GM18502 (cell line): ENCODE measurements around the gene POLE.

Source experiments
- ATAC-seq: cut with Tn5 transposase; IDR thresholded peaks from one replicate; pipeline ENCODE4 v1.9.1; 2021; ENCODE audit warnings: mild to moderate bottlenecking; ENCODE audit not compliant: unreplicated experiment, poor library complexity

The POLE gene

DNA sequence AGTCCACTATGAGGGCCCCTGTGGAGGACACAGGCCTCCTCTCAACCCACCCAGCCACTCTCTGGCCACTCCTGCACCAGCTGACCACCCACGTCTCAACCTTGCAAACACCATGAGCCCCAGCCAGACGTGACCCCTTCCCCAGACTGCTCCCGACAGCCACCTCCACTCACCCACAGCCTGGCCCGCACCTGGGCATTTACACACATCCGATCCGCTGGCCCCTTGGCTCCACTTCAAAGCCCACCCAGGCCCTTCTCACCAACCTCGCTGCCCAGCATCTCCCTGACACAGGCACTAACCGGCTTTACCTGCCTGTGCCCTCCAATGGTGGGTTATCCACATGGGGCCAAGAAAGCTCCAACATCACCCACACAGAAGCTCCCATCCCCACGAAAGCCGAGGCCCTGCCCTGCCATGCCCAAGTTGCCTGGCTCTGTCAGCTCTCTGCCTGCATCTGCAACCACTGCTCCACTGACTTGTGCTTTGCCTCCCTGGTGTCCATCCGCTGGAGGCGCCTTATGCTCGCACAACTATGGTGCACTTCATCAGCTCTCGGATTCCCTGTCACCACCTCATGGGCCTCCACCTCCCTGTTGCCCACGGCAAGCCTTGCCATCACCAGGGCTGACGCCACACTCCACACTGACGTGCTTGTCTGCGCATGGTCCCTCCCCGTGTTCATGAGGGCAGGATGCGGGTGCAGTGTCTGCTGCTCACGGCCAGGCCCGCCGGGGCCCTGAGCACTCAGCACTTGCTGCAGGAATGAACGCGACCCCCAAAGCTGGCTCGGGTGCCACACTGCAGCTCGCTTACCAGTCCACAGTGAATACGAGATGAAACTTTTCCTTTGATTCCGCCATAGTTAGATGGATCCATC is 51.8 kb downstream of the POLE start:
- ATAC-seq = no peak

DNA sequence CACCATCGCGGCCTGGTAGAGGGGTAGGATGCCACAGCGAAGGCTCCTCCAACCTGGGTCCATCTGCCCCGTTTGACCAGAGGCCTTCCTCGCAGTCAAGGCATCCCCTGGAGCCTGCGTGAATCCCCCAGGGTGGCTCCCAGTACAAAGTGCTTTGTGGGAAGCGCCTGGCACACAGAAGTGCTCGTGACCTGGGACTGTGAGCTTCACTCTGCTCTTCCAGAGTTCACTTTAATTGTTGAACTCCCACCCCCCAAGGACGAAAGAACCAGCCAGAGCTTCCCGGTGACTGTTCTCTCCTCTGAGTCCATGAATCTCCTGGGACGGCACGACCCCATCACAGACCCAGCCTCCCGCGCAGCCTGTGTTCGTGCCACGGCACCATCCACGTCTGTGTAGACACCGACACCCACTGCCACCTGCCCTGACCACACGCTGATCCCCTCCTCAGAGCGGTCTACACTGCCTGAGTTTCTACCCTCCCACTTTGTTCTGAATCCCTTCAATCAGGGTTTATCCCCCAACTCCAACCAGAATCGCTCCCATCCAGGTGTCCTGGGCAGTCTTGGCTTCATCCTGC is 52.6 kb downstream of the POLE start:
- ATAC-seq = no peak

DNA sequence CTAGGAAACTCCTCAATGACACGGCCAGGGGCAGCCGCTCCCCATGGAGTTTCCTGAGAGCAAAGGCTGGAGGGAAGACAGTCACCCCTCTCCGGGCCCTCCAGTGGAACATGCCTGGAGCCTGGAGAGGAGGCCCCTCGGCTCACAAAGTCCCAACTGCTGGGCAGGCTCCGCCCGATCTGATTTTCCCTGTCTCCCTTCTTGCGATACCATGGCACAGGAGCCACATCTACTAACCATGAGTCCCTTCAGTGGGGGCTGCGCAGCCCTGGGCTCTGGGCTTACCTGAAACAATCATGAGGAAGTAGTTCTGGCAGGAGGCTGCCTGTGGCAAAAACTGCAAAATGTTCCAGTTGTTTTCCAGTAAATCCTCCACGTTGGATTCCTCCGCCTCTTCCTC is 53.2 kb downstream of the POLE start:
- ATAC-seq = no peak

DNA sequence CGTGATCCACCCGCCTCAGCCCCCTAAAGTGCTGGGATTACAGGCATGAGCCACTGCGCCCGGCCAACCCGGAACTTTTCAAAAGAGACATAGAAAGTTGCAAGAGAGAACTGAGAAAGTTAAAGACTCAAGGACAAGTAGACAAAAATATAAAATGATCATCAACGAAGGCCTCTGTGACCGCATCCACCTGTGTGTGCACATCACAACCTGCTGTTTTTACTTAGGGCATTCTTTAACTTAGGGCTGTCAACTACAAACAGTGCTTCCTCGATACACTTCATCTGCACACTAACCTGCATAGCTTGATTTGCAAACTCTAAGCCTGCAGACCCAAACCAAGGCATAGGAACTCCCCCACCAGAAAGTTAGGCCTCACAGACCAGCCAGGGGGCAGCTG is 53.7 kb downstream of the POLE start:
- ATAC-seq = no peak

DNA sequence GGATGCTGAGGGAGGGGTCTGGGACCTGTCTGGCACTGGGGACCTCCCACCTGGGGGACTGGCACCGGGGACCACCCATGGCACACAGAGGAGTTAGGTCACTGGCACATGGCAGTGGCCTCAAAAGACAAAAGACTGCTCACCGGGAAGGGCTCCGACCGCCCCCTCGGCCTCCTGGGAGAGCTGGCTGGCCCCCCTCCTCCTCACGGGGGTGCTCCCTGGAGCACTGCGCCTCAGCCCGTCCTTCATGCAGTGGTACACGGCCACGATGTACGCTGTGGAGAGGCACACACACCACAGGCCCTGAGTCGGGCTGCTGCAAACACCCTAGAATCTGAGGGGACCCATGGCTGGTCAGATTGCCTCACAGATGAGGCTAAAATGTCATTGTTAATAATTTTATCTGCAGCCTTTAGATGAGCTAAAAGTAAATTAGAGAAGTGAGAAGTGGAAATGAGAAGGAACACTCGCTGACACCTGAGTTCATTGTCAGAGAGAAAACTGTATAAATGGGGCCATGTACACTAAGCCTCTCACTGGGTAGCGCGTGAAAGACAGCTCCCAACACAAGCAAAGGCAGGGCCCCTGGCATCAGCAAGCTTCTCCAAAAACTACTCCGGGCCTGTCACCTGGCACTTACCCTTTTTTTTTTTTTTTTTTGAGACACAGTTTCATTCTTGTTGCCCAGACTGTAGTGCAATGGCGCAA is 54.5 kb downstream of the POLE start:
- ATAC-seq = no peak

DNA sequence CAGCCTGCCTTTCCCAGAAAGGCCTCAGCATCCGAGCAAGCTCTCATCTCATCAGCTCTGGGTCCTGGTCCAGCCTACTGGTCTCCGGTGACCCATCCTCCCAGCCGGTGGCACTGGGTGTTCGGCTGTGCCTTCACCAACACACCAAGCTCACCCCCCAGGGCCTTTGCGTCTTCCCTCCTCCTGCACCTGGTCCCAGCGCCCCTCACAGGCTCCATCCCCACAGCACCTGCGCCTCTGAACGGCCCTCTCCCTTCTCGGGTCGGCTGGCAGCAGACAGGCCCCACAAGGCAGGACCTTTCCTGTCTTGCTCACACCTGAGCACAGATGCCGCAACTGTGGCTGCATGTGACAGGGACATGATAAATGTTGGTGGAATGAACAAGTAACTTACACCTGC is 55.5 kb downstream of the POLE start:
- no peak for ATAC-seq

DNA sequence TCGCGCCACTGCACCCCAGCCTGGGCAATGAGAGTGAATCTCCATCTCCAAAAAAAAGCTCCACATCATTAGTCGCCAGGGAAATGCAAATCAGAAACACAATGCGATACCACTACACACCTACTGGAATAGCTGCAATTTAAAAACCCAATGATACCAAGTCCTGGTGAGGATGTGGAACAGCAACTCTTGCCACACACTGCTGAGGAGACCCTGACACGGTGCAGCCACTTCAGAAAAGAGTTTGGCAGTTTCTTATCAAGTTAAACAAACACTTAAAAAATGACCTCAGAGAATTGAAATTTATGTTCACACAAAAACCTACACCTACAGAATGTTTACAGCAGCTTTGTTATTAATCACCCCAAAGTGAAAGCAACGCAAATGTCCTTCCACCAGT is 56.5 kb downstream of the POLE start:
- no peak for ATAC-seq

DNA sequence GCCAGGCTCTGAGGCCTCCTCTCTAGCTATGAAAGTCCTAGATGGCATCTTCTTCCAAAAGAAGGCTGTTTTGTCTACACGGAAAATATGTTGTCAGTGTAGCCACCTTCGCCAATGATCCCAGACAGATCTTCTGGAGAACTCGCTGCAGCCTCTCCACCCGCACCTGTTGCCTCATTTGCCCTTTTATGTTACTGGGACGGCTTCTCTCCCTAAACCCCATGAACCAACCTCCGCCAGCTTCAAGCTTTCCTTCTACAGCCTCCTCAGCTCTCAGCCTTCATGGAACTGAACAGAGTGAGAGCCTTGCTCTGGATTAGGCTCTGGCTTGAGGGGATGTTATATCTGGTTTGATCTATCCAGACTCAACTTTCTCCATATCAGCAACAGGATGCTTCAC is 57.8 kb downstream of the POLE start:
- no peak for ATAC-seq

DNA sequence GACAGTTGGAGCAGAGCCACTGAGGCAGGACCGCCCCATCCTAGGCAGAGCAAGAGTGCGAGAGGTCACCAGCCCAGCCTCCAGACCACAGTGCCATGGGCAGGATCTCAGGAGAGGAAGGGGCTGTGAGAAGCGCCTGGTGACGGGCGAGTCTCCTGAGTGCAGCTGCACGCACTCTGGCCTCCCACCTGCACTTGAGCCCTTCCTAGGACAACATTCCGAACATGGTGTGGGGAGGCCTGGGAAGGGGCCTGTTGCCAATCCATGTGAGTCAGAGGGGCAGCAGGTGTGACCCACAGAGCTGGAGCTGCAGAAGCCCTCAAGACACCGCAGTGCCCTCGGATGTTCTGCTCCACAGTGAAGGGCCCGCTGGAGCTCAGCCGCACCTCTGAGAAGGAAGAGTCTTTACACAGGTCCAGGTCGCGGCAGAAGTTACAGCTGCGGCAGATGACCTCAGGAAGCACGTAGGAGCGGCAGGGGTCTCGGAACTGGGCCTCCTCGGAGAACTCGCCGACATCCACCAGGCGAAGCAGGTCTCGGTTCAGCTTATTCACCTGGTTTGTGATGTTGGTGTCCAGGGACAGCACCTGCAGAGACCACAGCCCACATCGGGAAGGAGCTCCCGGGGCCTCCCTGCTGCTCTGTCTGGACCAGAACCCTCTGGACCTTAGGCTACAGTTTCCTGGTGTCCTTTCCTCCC is 61.3 kb downstream of the POLE start:
- no peak for ATAC-seq

DNA sequence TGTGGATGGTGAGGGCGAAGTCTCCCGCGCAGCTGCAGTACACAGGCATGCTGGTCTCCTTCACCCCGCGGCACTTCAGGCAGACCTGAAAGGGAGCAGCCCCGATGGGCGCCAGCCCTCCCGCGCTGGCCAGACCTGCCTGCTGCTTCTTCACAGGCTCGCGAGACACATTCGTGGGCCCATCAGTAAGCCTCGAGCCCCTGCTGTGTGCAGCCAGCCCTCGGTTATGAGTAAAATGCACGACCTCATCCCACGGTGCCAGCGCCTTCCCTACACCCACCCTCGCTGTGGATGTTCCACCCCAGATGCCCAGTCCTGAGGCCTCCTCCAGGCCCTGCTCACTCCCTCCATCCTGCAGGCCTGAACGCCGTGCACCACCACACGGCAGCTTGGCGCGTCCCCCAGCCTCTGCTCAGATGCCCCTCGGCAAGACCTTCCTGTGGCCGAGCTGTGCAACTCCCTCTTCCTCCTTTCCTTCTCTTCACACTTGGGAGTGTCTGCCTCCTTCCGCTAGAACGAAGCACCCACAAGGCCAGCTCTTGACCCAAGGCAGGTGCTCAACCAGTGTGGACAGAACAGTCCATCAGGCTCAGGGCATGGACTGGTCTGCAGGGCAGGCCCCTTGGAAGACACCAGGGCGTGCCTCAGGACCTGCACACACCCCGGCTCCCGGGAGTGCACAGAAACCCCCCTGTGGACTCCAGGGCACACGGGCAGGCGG is 62.1 kb downstream of the POLE start:
- ATAC-seq = no peak

DNA sequence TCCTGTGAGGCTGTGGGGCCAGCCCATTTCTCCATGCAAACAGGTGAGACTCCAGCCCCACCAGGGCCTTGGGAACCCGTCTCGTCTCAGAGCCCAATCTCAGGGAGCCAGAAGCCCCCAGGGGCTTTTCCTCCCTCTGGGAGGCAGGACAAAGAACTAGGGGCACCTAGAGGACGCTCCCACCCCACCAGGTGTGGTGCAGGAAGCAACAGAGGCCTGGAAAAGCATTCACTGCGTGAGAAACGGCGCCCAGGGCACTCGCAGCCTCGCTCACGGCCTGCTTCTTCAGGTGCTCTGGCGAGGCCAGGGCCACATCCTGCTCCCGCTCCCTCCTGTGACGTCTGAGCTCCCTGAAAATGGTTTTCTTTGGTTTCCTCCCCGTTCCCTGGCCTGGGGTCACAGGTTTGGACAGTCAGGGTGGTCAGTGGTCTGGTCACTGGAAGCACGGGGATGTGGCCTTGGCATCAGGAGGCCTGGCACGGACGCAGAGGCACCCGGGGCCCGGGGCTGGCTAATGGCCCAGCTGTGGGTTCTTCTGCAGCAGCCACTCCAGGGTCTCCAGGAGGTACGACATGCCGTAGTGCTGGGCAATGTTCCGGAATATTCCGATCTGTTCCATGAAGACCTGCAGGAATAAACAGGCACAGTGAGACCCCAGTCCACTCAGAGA is 62.8 kb downstream of the POLE start:
- no peak for ATAC-seq

DNA sequence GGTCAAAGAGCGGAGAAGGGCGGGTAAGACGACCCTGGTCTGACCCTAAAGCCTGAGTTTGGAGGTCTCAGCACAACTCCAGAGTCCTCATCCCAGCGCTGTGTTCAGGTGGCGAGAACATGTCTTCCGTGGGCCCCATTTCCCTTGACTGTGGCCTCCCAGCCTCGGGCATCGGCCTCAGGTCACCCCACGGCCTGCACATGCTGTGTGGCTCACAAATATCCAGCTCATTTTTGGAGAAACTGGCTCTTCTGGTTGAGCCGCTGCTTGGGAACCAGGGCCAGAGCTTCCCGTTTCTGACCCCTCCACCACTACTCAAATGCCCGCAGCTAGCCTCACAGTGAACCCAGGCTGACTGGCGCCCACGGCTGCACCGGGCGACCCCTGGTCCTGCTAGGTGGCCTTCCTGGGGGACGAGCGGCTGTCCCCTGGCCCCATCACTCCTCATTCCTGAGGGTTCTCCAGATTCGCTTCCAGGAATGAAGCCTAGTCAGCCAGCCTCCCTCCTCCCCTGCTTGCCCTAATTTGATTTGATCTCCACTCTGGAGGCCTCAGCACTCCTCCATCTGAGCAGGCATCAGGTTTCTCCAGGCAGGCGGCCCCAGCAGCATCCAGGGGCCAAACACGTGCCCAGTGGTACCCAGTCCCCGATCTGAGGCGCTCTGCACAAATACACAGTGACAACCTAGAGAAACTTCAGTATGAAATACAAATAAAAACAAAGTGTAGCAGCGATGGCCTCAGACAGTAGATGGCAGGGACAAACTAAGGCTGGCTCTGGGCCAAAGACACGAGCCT is 63.9 kb downstream of the POLE start:
- ATAC-seq = no peak

DNA sequence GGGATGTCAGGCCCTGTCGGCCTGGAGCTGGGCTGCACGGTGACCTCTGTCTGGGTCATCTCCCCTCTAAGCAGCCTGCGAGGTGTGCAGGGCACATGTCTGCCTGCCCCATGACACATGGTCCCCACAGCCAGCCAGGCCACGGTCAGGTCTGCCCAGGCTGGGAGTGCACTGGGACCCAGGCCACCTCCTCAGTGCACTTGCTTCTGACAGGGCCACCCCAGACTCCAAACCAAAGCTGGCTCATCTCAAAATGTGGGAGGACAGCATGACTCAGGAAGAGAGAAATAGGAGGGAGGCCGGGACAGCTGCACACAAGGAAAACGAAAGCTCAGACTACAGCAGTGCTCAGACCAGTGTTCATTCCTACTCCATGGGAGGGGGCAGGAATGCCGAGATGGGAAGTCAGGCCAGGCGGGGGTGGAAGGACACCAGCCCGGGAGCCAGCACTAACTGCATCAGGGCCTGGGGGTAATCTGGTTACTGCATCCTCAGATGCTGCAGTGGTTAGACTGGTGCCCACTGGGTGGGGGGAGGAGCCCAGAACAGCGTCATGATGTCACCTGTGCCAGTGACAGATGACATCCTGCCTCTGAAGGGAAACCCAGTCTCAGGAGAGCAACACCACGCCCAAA is 64.6 kb downstream of the POLE start:
- no peak for ATAC-seq

DNA sequence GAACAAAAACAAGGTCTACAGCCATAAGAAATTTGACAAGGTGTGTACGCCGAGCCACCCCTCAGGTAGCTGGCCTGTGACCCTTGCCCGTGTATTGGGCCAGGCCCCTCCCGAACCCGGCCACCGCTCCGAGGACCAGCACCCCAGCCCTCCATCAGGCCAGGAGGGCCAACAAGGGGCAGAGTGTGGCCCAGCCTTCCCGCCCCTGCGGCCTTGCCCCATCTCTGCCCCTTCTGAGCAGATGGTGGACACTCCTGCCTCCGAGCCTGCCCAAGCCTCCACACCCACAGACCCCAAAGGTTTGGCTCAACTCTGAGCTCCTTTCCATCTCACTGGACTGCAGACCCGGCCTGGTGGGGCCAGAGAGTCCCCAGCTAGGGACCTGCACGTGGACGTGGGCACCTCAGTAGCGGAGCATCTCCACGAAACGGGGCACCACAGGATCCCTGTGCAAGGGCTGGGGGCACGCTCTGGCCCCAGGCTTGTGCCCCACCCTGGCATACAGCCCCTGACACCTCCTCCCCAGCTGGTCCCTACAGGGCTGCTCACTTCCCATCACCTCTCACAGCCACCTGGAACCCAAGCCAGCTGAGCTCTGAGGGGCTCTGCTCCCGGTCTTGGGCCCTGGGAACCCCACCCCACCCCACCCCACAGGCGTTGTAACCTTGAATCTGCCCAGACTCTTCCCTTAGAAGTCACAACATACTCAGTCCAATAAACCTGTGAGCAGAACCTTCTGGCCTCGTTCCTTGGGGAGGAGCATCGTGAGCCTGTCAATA is 65.3 kb downstream of the POLE start:
- no peak for ATAC-seq

DNA sequence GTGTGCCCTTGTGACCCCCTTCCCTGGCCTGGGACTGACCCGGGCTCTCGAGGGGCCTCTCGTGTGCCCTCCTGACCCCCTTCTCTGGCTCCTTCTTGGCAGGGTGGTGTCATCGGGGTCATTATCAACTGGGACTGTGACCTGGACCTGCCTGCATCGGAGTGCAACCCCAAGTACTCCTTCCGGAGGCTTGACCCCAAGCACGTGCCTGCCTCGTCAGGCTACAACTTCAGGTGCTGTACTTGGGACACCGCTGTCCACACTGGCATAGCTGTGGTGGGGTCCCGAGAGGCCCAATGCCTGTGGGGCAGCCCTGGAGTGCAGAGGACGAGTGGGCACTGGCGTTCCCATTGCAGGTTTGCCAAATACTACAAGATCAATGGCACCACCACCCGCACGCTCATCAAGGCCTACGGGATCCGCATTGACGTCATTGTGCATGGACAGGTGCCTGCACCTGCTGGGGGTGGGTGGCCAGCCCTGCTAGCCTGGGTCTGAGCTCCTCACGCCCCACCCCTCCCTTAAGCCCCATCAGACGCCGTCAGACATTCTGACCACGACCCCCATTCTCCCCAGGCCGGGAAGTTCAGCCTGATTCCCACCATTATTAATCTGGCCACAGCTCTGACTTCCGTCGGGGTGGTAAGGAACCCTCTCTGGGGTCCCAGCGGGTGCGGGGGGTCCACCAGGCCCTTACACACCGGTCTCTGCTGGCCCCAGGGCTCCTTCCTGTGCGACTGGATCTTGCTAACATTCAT is 66.1 kb downstream of the POLE start:
- no peak for ATAC-seq

DNA sequence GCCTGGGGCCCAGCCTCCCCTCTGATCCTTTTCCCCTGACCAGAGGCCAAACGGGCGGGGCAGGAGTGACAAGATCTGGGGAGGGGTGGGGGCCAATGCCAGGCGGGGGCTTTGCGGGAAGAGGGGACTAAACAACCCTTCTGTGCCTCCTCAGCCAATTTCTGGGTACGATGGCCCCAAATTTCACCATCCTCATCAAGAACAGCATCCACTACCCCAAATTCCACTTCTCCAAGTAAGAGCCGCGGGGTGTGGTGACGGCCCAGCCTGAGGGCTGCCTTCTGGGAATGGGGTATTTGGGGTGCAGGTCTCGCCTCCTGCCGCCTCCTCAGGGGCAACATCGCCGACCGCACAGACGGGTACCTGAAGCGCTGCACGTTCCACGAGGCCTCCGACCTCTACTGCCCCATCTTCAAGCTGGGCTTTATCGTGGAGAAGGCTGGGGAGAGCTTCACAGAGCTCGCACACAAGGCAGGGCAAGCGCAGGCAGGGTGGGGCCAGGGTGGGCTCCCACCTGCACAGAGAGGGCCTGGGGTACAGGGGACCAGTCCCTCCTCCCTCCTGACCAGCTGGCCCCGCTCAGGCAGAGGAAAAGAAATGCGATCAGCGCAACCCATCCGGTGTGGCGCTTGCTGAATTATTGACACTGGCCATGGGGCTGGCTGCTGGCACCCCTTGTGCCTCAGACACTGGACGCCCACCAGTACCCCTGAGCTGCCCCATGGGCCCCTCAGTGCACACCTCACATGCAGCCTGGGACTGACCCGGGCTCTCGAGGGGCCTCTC is 66.8 kb downstream of the POLE start:
- ATAC-seq = no peak
